ENCODE results near the gene EPB41L1. TPM values are rescaled to one million over a fixed set of nuclear protein-coding genes. Genes with fewer than 3 reads are reported as not detected.

EPB41L1 gene
- 16.4 and 24.7 TPM in 2 replicates for total RNA-seq

DNA sequence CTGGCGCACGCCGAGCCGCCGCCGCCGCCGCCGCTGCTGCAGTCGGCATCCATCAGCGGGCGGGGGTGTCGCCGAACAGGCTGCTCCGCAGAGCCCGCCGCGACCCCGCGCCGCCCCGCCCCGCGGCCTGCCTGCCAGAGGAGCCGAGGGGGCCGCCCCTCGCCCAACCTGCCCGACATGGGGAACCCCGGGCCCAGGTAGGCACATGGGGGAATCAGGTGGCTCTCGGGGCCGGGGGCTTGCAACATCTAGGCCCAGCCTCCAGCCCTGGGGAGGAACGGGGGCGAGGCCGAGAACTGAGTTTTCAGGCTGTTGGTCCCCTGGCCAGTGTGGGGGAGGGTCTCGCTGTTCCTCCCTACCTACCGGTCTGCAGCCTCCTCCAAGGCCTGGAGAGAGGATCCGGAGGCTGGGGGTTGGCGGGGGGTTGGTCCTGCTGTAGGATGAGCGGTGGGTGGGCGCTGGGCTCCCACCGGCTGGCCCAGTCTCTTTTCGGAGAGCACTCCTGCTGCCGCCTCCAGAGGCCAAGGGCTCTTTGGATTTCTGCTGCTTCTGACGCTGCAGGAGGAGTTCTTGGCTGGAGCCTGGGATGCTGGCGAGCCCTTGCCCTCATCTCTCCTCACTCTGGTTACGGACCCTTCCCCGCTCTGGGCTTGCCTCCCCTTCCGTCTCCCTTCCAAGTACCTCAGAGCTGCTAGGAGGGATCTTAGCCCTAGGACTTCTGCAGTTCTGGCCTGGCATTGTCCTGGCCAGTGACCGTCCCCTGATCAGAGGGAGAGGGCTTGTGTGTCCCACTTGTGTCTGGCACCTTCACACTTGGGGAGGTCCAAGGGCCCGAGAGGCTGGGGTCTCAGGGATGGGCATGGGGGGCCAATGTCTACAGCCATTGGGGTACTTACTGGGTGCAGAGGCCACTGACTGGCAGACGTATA is at the start of gene EPB41L1:
Gene EPB41L1 (plus strand): TSS at position 41 of the 929 bp plus-strand sequence. CDS start 19,038 bp downstream, outside the sequence.

GRCh38 chr20:36235892-36236785 is 81.6 kb downstream of the EPB41L1 start, which contains the start of gene AAR2:
Gene AAR2, plus strand, starts transcription at chr20:36236478. Its CDS starts 3,391 bp downstream, at chr20:36239869.

Other genes with a start within 250 kb of the EPB41L1 start
- gene SCAND1, start 200.2 kb upstream of the EPB41L1 start, total RNA-seq: 52.7 and 61.6 TPM in 2 replicates
- gene CNBD2, start 186.2 kb upstream of the EPB41L1 start, total RNA-seq: 2.0 and 3.2 TPM in 2 replicates
- 19.7 and 23.1 TPM in 2 replicates for gene AAR2, start 81.7 kb downstream of the EPB41L1 start, total RNA-seq
- gene DLGAP4, start 151.6 kb downstream of the EPB41L1 start, total RNA-seq: 9.7 and 10.1 TPM in 2 replicates